Astrocyte (in vitro differentiated cells and primary cell): ENCODE measurements around the gene LRRC9.

Experiments
- CTCF ChIP-seq: IDR thresholded peaks from 2 replicates; pipeline ENCODE4 v1.5.1; 2011; ENCODE audit warnings: low read depth, mild to moderate bottlenecking, inconsistent platforms, low read length, moderate library complexity; ENCODE audit not compliant: insufficient read depth
- EZH2 ChIP-seq: IDR thresholded peaks from 2 replicates; pipeline ENCODE4 v1.6.1; 2012; ENCODE audit warnings: mild to moderate bottlenecking, low read length, inconsistent platforms; ENCODE audit not compliant: insufficient read depth

- TF ChIP-seq CTCF (no peak), EZH2 (no peak)
Observed at GRCh38 chr14:60094306-60094897, 174.5 kb downstream of the LRRC9 start.
